GM19397 (cell line): ENCODE measurements around the gene FAM111B.
"Not testable (repeated sequence)": the region's sequence is repeated elsewhere in the genome, so short reads cannot be mapped to it uniquely, and the experiment has no call there.

Experiments
- ATAC-seq: cut with Tn5 transposase; IDR thresholded peaks from one replicate; pipeline ENCODE4 v1.9.1; 2021; ENCODE audit warnings: mild to moderate bottlenecking, moderate library complexity; ENCODE audit not compliant: unreplicated experiment

FAM111B gene, protein sequence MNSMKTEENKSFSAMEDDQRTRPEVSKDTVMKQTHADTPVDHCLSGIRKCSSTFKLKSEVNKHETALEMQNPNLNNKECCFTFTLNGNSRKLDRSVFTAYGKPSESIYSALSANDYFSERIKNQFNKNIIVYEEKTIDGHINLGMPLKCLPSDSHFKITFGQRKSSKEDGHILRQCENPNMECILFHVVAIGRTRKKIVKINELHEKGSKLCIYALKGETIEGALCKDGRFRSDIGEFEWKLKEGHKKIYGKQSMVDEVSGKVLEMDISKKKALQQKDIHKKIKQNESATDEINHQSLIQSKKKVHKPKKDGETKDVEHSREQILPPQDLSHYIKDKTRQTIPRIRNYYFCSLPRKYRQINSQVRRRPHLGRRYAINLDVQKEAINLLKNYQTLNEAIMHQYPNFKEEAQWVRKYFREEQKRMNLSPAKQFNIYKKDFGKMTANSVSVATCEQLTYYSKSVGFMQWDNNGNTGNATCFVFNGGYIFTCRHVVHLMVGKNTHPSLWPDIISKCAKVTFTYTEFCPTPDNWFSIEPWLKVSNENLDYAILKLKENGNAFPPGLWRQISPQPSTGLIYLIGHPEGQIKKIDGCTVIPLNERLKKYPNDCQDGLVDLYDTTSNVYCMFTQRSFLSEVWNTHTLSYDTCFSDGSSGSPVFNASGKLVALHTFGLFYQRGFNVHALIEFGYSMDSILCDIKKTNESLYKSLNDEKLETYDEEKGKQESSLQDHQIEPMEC

DNA sequence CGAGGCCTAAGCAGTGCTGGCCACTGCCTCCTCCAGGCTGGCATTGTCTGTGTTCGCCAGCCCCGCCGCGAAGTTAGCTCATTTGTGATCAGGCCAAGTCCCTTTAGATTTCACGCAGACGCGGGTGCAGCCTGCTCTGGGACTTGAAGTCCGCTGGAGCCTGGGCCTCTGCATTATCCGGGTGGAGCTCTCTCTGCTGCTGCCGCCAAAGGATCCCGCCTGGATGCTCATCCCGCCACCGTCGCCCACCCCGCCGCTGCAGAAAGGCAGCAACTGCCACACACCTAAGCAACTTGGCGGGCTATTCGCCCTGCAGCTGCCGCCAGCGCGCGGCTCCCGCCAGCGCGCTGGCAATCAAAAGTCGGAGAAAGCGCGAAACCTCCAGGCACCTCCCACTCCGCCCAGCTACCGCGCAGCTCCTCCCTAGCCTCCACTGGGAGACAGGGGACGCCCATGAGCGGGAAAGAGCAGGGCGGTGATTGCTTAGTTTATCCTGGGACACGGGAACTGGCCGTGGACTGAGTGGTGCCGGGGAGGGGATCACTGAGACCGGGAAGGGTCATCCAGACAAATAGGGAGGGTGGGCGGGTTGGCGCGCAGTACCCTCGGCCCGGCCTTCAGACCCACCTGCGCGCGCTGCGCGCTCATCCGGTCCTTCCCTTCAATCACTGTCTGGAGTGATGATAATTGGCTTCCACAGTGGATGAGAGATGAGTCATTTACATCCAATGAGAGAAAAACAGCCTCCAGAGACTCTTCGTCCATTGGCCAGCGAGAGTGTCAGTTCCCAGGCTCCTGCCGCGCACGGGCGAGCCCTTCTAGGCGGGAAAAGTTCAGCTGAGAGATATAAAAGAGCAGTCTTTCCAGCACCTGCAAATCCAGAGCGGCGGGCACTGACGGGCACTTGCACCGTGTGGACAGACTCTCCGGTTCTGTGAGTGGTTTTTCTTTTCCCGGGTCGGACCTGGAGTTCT is at the start of gene FAM111B:
FAM111B (plus strand) TSS at position 875 of the 974 bp plus-strand sequence. CDS start 2,389 bp downstream, outside the sequence.
- peak; percentile 59 for ATAC-seq

DNA sequence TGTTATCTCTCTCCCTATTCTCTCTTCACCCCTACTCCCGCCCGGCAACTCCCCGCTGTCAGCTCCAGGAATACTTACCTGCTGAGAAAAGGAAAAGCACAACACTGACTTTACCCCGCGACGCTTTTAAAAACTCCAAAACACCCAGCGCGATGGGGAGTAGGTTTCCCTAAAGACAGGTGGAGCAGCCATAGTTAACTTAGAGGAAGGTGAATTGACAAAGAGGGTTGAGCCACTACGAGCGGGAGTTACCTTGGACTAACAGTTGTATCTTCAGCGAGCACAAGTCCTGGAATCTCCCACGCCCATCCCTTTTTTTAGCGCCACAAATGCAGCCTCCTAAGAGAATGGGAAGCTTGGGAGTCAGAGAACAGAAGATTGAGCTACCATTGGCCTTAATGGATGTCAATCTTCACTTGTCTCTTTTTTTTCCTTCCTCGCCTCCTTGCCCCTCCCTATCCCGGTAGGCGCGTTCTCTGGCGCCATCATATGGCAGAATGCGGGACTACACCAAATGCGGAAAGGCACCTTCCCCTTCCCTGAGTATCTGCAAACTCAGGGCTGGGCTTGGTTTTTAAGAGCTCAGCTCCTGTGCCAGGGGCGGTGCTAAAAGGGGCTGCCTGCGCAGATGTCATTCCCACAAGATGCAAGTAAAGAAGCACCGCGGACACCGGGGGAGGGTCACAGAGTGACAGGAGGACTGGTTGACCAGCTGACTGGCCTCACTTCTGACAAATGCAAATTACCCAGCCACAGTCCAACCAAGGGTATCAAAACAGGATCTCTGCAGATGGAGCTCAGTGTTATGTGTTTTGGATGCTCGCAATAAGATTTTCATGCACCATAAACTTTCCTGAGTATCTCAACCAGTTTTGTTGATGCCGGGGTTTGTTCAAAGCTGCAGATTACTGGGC is 48.7 kb upstream of the FAM111B start:
- peak; percentile 87 for ATAC-seq

DNA sequence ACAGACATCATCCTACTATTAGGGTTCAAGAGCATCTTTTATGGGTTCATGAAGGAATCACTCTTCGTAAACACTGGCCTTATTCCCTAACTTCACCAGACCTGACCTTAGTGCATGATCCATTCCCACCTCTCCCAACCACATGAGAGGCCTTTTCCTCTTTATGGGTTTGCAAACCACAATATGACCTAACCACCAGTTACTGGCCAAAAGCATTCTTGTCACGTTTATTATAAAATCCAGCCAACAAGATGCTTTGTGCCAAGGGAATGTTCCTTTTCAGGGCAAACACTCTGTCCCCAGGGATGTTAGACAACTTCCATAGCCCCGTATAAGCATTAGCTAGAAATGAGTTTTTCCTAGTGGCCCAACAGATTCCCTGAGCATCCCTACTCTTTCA is 46.9 kb upstream of the FAM111B start:
- ATAC-seq: not testable (repeated sequence)

DNA sequence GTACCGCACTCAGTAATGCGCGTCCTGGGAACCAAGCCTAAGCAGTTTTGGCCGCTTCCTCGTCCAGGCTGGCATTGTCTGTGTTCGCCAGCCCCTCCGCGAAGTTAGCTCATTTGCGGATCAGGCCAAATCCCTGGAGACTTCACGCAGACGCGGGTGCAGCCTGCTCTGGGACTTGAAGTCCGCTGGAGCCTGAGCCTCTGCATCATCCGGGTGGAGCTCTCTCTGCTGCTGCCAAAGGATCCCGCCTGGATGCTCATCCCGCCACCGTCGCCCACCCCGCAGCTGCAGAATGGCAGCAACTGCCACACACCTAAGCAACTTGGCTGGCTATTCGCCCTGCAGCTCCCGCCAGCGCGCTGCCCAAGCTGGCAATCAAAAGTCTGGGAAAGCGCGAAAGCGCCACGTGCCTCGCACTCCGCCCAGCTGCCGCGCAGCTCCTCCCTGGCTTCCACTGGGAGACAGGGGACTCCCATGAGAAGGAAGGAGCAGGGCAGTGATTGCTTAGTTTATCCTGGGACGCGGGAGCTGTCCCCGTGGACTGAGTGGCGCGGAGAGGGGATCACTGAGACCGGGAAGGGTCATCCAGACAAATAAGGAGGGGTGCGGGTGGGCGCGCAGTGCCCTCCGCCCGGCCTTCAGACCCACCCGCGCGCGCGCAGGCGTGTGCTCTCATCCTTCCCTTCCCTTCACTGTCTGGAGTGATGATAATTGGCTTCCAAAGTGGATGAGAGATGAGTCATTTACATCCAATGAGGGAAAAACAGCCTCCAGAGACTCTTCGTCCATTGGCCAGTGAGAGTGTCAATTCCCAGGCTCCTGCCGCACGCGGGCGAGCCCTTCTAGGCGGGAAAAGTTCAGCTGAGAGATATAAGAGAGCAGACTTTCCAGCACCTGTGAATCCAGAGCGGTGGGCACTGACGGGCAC is 44.2 kb upstream of the FAM111B start:
- no peak for ATAC-seq

DNA sequence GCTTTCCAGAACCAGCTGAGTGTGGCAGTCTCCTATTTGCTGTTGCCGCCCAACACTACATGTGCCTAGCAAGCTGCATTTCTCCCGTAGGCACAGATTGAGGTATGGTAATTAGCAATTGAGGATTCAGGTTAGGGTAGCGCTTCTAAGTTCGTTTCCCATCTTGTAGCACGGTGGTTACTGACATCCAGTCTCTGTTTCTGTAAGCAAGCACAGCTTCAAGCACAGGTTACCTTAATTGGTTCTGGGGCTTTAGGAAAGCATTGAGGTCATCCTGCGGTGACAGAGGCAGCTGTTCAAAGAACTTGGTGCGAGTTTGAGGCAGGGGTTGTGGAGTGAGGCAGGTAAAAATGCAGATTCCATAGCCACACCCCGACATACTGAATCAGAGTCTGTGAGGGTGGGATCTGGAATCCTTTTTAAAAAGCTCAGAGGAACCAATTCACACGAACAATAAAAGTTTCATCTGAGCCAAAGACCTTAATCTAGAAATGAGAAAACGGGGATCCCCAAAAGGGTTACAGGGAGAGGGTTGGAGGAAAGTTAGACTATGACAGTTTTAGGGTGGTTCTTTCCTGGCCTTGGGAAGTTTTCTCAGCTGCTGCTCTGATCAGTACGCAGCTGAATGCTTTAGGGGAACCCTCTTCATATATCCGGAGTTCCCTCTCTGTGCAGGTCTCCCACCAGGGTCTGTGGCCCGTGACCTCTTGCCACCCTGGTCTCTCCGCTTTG is 42.9 kb upstream of the FAM111B start:
- ATAC-seq: not testable (repeated sequence)

DNA sequence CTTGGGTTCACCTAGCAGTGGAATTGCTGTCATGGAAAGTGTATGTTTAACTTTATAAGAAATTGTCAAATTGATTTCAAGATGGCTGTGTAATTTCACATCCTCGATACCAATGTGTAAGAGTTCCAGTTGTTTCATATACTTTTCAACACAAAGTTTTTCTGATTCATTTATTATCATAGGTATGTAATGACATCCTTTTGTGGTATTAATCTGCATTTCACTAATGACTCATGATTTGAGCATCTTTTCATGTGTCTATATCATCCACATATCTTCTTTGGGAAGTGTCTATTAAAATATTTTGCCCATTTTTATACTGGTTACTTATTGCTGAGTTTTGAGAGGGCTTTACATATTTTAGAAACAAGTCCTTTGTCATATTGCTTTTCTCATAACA is 38.0 kb upstream of the FAM111B start:
- ATAC-seq: no peak

DNA sequence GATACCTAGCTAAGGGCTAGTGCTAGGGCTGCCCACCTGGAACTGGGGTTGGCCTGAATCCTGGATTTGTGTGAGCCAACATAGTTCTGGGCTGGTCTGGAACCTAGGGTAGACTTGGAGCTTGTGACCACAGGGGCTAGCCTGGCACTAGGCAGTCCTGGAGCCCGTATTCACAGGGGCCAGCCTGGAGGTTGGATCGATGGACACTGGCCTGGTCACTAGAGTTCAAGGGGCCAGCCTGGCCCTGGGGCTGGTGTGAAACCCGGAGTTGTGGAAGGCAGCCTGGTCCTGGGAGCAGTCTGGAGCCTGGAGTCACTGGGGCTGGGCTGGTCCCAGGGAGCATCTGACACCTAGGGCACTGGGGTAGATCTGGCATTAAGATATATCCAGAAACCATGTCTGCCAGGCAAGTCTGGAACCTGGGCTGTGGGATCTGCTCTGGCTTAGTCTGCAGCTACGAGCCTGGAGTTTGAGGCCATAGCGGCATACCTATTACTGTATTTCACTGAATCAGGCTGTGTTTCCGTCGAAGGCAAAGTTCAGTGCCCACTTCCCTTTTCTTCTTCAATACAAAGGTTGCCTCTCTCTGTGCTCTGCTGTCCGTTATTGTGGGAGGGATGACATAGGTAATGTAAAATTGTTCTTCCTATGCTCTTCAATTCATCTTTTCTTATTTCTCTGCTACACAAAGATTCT is 30.0 kb upstream of the FAM111B start:
- ATAC-seq: peak; percentile 91

DNA sequence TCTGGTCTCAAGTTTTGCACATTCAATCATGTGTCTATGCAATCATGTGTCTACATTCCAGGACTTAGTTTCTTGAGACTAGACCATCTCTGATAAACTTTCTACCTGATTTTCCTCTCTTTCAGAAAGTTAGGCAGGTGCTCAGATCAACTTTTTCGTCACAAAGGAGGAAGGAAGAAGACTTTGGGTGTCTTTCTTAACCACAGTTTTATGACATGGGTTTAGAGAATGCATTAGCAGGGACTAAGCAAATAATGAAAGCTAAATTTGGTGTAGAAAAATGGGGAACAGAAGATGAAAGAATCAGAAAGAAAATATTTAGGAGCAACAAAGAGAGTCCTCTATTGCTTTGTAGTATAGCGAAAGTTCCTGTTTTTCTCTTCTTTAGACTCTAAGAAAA is 28.6 kb upstream of the FAM111B start:
- ATAC-seq: no peak

DNA sequence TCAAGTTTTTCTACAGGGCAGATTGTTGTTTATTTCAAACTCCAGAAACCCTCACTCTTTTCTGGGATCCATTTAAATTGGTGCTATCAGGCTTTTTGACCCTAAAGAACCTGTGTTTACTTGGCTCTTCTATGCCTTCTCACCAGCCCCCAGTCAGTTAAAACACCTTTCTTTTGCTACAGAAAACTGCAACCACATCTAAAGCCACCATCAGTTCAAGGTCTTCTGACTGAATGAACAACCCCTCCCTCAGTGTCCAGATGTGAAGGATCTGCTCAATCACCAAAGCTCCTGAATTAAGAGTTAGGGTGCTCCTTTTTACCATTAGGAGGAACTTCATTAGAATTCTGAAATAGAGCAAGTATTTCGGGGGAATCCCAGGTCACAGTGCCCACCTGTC is 28.0 kb upstream of the FAM111B start:
- no peak for ATAC-seq

DNA sequence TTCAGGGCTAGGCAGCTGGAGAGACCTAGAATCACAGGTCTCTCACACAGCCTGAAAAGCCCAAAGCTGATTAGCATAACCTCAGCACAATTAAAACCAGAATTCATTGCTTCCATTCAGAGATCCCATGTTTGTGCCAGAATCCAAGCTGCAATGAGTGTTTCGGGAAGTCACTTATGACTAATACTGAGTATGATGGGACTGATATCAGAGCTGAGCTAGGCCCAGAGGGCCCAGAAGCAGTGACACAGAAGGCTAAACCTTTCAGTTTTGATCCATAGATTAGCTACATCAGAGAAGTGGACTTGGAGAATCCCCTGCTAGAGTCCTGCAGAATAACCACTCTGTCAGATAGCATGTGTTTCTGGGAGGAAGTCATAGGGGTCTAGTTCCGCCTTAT is 26.6 kb upstream of the FAM111B start:
- not testable (repeated sequence) for ATAC-seq

DNA sequence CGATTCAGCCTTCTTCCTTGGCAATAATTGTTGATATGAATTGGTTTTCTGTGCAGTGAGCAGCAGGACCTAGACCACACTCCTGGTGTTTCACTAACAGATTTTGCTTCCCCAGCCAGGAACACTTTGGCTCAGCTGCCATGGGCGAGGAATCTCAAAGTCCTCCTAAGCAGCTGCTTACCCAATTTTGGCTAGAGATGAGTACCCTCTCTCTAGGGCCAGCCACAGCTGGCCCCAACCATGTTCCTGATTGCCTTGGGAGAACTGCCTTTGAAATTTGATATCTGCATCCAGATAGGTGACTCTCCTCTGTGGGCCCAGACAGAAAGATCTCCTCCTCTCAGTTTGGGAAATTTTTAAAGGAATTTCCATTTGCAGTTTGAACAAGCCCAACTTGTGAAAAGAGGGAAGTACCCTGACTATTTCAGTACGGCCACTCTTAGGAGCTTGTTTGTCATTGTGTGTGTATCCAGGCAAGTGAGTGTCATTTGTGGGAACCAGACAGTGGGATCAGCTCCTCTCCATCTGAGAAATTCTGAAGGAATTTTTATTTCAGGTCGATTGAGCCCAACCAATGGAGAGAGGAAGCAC is 25.5 kb upstream of the FAM111B start:
- ATAC-seq: not testable (repeated sequence)

DNA sequence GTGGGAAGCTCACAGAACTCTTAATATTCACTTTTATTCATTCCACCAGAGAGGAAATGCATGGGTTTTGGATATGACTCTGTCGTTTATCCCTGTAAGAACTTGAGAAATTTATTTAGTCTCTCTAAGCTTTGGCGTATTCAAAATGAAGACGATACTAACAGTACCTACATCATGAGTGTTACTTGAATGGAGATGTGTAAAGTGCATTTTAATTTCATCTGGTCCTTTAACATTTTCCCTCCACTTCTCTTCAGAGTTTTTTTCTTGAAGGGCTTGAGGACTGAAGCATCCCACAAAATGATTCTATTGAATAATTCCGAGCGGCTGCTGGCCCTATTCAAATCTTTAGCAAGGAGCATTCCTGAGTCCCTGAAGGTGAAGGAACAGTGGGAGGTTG is 21.0 kb upstream of the FAM111B start, which contains the start of gene GLYATL1B:
GLYATL1B (plus strand) TSS at position 301 of the 400 bp plus-strand sequence; CDS start at position 301, 0 bp downstream.
- ATAC-seq: not testable (repeated sequence)

DNA sequence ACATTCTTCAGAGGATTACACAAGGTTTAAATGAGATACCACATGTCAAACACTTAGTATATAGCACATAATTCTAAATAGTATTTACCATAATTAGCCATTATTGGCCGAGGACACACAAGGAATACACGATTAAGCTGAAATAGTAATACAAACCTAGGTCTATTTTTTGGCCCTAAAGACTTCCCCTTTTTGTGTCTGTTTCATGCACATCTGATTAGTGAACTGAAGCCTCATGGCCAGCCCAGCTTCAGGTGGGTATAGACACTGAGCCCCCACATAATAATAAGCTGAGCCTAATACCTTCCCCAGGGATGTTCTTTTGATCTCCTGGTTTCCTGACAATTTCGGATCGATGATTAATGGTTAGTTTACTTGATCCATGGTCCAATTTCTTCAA is 18.9 kb upstream of the FAM111B start:
- no peak for ATAC-seq

DNA sequence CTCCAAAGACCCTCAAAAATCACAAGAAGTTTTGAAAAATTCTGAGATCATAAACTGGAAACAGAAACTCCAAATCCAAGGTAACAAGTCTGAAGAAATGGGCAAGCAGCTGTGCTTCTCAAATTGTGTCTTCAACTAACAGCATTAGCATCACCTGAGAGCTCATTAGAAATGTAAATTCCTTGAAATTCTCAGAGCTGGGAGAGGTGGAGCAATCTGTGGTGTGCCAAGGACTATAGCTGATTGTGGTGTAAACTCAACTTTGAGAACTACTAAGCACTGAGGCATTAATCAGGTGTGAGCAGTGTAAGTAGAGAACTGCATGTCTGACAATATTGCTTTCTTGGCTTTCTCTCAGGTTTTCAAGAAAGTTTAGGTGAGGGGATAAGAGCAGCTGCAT is 13.5 kb upstream of the FAM111B start:
- ATAC-seq: not testable (repeated sequence)

DNA sequence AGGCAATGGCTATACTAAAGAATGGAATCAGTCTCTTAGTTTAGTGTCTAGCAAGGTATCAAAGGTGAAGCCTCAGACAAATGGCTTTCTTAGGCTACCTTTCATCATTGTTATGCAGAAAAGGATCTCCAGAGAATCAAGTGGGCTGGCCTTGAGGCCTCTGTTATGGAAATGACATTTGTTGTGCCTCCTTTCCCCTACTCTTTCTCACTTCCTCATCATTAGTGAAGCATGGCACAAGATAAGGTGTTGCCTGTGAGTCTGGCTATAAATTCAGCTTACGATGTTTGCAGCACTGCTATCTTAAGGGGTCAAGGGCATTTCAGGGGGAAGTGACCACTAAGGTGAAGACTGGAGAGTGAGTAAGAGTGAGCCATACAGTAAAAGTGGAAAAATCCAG is 11.8 kb upstream of the FAM111B start:
- peak; percentile 73 for ATAC-seq

DNA sequence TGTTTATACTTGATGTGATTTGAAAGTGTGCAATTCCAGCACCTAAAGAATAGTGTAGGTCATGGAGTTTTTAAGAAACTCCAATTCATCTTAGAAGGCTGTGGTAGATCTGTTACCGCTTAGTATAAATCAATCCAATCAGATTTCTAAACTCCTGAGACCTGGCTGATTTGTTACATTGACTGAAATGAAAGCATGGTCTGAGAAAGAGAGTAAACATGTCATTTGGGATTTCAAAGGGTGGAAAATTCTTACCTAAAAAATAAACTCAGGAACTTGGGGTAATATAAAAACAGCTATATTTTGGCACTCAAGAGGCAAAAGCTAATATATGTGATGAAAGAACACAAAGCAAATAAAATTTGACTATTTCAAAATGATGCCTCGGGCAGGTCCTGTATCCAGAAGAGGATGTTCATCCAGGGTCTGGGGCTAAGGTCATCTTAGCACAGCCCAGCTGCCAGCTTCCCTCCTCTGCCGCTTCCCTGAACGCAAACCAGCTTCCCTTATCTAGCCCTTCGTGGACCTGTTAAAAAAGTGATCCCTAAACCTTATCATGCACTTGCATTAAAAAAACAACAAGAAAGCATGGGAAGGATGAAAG is 11.0 kb upstream of the FAM111B start:
- not testable (repeated sequence) for ATAC-seq
